Fibroblast of lung (primary cell): ENCODE results near the gene CEP70.

Experiments
- CTCF ChIP-seq, 2 donors: IDR thresholded peaks in 1 of 2; conservative IDR thresholded peaks in 1 of 2; 1 replicate in 1 of 2; 2 replicates in 1 of 2; pipeline ENCODE4 v1.5.1; 2011 to 2012; ENCODE audit warnings: low read length in 2 of 2, control low read depth in 1 of 2, inconsistent platforms in 1 of 2, low read depth in 1 of 2, mild to moderate bottlenecking in 1 of 2
- EZH2 ChIP-seq: IDR thresholded peaks from 2 replicates; pipeline ENCODE4 v1.5.1; 2012; ENCODE audit warnings: low read length, control low read depth, mild to moderate bottlenecking; ENCODE audit errors: missing control alignments

GRCh38 chr3:138544546-138544945 lies 49.5 kb downstream of the CEP70 start:
- TF ChIP-seq EZH2, result no peak
- no peak for TF ChIP-seq CTCF (conservative IDR thresholded peaks at IDR 0.05 in 1 of 2, IDR thresholded peaks at IDR 0.05 in 1 of 2; ENCODE audit: low read depth in 1 of 2, low read length in 2 of 2)
